HG02588 (cell line): ENCODE results near the gene ASPHD1.
A peak's percentile ranks its signal among the peaks of the same experiment; 100 is the strongest.
"Not testable (repeated sequence)": the region's sequence is repeated elsewhere in the genome, so short reads cannot be mapped to it uniquely, and the experiment has no call there.

Experiments used
- ATAC-seq: cut with Tn5 transposase; IDR thresholded peaks from one replicate; pipeline ENCODE4 v1.9.1; 2021; ENCODE audit warnings: mild to moderate bottlenecking, moderate library complexity; ENCODE audit not compliant: unreplicated experiment

ASPHD1 gene, protein sequence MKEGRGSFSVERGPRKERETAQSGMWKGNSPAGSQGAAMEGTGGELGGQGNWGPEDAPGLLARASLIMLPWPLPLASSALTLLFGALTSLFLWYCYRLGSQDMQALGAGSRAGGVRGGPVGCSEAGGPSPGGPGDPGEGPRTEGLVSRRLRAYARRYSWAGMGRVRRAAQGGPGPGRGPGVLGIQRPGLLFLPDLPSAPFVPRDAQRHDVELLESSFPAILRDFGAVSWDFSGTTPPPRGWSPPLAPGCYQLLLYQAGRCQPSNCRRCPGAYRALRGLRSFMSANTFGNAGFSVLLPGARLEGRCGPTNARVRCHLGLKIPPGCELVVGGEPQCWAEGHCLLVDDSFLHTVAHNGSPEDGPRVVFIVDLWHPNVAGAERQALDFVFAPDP

DNA sequence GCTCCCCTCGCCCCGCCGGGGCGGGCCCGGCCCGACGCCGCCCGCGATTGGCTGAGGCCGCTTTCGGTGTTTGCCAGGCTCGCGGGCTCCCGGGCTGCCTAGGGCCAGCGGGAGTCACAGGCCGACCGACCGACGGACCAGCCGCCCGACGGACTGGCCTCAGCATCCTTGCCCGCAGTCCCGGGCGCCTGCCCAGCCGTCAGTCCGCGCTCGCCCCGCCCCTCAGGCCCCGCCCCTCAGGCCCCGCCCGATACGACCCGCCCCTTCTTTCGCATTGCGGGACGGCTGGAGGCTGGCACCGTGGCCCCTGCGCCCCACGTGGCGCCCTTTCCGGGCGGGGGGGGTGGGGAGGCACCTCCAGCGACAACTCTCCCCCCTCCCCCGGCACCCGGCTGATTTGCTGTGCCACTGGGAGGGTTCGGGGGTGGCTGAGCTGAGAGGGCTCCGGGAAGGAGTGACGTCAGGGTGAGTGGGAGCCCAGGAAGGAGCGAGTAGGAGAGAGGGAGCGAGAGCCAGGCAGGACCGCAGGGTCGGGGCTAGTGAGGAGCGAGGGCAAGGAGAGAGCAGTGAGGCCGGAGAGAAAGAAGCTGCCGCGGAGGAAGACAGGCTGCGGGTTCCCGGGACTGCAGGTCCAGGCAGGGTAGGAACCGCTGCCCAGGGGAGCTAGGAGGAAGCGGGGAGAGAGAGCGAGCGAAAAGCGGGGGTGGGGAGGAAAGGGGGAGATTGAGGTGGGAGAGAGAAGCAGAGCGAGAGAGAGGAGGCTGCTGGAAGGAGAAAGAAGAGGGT lies at the start of gene ASPHD1:
Gene ASPHD1 (plus strand): TSS at position 387 of the 786 bp plus-strand sequence. CDS start 484 bp downstream, outside the sequence.
- ATAC-seq: peak; percentile 65

DNA sequence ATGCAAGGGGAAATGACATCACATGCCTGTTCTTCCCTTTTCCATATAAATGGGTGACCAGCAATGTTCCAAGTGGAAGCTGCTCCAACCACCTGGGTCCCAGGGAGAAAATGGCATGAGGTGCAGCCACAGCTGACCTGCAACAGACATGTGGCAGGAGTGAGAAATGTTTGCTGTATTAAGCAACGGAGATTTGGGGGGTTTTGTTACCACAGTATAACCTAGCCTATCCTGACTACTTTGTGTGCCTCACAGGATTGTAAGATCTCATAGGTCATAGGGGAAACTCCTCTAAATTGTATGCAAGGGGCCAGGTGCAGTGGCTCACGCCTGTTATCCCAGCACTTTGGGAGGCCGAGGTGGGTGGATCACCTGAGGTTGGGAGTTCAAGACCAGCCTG lies 49.3 kb upstream of the ASPHD1 start:
- ATAC-seq: no peak

DNA sequence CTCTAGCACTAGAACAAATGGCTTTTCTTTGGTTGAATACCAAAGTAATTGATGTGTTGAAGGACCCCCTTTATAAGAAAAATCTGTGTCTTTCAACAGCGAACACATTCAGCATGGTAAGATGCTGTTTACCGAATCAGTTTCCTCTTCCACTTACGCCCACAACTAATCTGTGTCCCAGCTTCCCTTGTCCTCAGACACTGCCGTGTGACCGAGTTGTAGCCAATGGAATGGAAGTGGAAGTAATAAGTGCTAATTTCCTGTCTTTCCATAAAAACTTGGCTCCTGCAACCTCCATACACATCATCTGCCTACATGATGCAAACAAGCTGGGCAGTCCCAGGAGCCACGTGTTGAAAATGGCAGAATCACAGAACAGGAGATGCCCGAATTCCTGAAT lies 47.6 kb upstream of the ASPHD1 start:
- ATAC-seq: no peak

DNA sequence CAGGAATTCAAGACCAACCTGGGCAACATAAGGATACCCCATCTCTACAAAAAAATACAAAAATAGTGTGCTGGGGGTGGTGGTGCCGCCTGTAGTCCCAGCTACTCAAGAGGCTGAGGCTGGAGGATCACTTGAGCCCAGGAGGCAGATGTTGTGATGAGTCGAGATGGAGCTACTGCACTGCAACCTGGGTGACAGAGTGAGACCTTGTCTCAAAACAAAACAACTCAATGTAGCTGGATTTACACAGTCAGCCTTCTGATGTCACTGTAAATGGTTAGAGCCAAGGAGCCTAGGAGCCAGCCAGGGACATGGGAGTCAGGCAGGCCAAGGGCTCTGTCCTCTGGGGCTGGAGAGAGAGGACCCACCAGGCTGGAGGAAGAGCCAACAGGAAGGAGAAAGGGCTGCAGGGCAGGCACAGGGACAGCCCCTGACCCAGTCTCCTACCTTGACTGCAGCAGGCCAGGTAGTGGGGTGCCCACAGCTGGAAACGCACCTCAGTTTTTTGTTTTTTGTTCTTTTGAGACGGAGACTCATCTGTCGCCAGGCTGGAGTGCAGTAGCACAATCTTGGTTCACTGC lies 45.7 kb upstream of the ASPHD1 start:
- ATAC-seq: no peak

DNA sequence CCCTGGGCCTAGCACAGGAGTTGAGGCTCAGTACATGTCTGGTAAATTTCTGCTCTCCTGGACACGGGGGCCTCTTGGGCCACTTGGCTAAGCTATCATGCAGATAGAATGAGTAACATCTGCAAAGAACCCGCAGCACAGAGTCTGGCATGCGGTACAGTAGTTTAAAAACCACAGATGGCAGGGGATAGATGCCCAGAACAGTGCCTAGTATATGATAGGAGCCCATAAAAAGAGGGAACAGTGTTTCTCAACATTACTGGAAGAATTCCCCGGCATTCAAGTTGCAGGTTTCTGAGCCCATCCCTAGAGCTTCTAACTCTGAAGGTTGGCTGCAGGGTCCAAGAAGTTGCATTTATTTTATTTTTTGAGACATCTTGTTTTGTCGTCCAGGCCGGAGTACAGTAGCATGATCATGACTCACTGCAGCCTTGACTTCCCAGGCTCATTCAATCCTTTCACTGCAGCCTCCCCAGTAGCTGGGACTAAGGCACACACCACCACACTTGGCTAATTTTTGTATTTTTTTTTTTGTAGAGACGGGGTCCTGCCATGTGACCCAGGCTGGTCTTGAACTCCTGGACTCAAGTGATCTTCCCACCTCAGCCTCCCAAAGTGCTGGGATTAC lies 43.0 kb upstream of the ASPHD1 start:
- ATAC-seq: no peak

DNA sequence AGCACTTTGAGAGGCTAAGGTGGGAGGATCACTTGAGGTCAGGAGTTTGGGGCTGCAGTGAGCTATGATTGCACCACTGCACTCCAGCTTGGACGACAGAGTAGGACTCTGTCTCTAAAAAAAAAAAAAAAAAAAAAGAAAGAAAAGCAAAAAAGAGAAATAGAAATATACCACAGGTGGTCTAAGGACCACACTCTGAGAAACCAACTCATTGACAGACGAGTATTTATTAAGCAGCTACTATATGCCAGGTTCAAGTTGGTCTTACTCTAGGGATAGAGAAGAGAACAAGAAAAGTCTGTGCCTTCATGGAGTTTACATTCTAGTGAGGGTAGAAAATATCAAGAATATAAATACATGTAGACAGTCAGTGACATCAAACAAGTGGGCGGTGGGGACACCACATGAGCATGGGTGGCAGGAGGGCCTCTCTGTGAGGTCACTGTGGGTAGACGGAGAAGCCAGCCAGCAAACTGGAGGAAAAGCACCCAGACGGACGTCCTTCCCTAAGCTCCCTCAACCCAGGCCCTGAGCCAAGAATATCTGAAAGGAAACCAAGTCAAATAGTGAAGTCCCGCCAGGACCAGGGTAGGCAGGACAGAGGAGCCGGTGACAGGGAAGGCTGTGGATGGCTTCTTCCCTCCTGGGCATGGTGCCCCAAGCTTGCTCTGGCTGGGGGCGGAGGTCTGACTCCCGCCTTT lies 42.0 kb upstream of the ASPHD1 start:
- no peak for ATAC-seq

DNA sequence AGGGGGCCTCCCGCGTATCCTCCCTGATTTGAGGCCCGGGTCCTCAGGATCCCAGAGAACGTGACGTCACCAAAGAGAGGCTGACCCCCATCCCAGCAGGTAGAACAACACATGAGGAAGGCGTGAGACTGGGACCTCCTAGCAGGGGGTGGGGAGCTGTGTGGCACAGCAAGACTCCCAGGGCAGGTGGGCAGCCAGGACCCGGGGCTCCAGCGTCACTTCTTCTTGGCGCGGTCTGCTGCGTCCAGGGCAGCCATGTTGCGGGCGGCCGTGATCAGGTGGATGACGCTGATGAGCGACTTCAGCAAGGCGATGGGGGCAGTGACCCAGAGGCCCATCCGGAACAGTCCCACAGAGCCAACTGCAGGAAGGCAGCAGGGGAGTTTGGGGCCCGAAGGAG lies 41.3 kb upstream of the ASPHD1 start:
- no peak for ATAC-seq

DNA sequence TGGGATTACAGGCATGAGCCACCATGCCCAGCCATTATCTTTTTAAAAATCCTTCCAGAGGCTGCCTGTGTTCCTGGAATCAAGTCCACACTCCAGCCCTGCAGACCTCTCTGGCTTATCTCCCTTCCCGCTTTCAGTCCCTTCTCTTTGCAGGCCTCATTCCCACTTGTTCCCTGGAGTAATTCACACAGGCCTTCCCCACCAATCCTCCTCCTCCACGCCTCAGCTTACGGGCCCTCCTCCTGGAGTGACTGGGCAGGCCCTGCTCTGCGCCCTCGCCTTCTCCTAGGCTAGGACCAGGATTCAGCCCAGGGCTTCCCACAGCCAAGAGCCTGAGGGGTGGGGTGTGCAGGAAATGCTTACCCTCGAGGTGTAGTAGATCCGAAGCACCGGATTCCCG lies 40.1 kb upstream of the ASPHD1 start:
- ATAC-seq: no peak

DNA sequence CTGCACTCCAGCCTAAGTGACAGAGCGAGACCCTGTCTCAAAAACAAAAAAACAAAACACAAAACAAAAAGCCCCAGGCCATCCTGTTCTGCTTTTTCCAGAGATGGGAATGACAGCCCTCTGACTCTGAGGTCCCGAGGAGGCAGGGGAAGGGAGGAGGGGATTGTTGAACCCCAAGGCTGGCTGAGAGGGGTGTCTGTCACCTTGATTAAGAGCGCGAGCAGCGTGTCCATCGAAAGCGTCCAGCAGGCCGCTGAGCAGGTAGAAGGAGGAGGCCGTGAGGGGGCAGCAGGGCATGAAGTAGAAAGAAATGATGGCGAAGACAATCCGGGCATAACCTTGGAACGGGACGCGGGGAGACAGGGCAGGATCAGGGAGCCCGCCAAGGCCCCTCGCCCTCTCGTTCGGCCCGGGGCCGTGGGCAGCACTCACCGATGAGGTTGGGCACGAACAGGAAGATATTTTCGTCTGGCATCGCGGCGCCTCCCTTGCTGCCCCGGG lies 37.9 kb upstream of the ASPHD1 start:
- ATAC-seq: no peak

DNA sequence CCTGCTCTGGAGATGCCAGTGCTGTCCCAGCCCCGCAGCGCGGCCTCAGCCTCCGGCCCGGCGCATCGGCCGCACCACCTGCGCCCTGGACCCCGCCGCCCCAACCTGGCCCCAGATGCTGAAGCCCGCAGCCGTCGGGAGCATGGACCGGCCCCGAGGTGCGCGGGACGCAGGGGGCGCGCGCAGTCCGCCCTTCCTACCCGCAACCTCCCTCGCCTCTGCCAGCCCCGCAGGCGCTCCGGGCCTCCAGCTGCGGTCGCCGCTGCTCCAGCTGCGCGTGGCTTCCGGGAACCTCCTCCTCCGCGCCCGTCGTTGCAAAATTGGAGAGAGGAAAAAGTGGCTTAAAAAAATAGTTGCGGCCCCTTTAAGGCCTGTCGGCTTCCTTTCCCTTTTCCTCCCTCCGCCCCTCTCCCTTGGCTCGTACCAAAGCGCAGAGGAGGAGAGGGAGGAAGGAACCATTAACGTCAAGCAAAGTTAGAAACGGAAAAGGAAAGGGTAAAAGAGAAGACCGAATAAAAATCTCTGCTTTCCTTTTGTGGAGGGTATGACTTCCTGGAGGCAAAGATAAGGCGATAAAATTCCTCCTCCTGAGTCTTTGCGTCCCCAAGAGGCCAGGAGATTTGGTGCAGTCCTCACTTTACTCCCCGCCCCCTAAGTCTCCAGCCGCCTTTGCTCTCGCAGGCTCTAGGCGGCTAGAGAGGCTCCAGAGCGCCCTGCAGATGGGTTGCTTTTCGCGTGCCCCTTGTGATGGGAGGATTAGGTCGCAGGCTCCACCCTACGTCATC lies 37.2 kb upstream of the ASPHD1 start, which contains the start of gene CDIPT:
Gene CDIPT (minus strand): TSS at position 343 of the 785 bp plus-strand sequence. CDS start 369 bp downstream, outside the sequence.
- ATAC-seq: peak; percentile 92

DNA sequence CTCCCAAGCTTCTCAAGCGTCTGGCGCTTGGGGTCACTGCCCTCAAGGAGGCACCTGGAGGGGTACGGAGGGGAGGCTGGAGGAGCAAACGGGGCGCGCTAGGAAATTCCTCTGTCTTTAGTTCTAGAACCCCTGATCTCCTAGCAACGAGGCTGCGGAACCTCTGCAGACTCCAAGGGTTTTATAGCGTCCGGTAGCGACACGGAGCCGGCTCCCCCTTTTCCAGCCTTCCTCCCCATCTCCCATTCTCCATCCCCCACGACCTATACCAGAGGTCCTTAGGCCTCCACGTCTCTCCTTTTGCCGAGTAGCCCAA lies 36.7 kb upstream of the ASPHD1 start:
- ATAC-seq: no peak

DNA sequence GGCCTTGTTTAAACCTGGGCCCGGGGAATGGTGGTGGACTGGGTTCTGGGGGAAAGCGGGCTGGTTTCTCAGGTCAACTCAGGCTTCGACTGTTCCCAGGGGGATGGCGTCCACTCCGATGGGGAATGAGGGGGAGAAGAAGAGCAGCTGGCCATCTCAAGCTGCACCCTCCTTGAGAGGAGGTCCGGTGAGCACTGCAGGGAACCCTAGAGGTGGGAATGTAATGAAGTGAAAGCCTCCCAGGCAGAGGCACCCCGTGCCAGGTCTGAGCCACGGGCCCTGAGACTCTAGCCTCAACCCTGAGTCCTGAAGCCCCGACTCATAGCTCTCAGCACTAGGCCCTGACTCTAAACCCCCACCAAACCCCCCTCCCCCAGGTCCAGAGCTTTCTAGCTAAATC lies 36.1 kb upstream of the ASPHD1 start:
- ATAC-seq: no peak

DNA sequence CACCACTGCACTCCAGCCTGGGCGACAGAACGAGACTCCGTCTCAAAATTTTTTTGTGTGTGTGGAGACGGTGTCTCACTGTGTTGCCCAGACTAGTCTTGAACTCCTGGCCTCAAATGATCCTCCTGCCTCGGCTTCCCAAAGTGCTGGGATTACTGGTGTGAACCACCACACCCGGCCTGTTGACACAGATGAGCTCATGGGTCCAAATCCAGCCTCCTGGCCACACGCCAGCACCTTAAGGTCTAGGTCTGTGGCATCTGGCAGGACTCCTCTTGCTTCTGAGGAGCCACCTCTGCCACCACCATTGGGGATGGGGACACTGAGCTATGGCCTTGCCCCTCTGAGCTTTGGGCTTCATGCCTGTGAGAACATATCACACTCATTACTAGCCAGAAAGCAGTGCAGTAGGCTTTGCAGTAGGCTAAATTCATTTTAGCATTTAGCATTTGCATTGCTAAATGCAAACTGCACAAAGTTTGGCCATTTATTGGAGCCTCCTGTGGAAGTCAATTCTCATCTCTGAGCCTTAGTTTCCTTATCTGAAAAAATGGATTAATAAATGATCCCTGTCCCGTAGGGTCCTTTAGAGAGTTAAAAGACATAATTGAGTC lies 31.8 kb upstream of the ASPHD1 start:
- no peak for ATAC-seq

DNA sequence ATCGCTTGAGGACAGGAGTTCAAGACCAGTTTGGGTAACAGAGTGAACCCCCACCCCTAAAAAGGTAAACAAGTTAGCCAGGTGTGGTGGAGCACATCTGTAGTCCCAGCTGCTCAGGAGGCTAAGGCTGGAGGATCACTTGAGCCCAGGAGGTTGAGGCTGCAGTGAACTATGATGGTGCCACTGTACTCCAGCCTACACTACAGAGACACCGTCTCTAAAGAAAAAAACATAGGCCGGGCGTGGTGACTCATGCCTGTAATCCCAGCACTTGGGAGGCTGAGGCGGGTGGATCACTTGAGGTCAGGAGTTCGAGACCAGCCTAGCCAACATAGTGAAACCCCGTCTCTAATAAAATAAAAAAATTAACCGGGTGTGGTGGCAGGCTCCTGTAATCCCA lies 31.2 kb upstream of the ASPHD1 start:
- ATAC-seq: not testable (repeated sequence)

DNA sequence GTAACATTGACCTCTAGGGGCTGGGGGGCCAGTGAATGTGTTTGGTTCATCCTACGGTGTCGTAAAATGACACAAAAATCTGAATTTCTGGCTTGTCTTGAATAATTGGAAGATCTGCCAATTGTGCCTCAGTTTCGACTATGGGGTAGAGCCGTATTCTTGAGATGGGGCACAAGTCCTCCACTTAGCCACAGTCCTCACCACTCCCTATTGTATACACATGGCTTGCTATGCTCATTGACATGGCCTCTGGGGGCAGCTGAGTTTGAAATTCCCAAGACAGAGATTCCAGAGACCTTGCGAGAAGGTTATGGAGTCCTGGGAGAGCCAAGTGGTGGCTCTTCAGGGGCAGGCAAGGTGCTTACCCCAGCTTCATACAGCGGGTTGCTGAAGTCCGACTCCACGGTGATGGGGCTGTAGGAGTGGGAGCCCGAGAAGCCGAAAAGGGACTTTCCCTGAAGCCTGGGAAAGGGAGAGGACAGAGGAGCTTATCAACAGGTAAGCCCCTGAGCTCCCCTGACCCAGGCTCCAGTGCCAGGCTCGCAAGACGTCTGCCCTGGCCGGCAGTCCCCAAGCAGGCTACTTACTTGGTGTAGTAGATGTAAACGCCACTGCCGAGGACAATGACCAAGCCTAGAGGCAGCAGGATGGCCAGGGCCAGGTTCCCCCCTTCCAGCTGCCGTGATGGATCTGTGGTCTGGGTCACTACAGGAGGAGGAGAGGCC lies 28.3 kb upstream of the ASPHD1 start:
- no peak for ATAC-seq

DNA sequence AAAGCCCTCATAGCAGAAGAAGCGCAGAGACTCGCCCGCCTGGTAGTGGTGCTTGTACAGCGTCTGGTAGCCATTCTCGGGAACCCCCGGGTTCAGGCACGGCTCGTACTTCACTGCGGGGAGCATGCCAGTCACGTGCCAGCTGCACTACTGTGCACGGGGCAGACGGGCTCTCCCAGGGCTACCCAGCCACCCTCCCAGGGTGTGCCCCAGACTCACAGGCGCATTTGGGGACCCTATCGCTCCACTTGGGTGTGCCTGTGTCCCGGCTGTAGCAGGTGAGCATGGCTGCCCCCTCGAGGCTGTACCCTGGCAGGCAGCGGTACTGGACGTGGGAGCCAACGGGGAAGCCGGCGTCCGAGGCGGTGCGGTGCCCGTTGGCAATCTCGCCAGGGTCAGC lies 27.0 kb upstream of the ASPHD1 start:
- no peak for ATAC-seq

DNA sequence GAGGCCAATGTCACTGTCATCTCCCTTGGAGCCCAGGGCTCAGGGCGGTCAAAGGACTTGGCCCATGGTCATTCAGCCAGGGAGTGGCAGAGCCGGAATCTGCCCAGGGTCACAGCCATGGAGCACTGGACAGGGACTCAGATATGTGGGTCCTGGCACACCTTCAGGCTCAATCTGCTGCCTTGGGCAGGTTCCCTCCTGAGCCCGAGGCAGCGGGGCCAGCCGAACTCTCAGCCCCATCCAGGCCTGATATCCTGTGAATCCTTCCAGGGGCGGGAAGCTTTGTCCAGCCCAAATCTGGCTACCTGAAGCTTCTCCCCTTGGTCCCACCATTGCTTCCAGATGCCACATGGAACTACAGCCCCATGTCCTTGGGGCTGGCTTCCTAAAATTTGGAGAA lies 25.1 kb upstream of the ASPHD1 start:
- ATAC-seq: no peak

DNA sequence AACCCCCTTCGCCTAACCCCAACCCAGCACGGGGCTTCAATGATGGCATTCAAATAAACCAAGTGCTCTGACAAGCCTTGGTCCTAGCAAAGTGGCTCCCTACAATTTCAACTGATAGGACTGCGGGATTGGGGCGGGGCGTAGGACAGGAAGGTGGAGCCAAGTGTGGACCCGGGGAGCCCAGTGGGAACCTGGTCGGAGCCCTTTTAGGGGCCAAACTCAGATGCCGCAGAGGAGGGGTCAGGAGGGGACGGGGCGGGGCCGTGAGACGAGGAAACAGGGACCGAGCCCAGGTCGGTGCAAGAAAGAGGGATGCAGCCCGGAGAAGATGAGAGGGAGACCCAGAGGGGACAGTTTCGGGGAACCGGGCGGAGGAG lies 24.1 kb upstream of the ASPHD1 start:
- ATAC-seq: no peak
